Neural progenitor cell (in vitro differentiated cells): ENCODE data around the gene MPZL1. TPM values are rescaled to one million over a fixed set of nuclear protein-coding genes. Genes with fewer than 3 reads are reported as not detected.

Source experiments
- DNase-seq: peaks from one replicate; pipeline ENCODE4 v3.0.0-alpha.2; 2016; ENCODE audit warnings: low spot score
- H2AFZ ChIP-seq: fragments of 200-600 bp; sonication (generic); replicated peaks from 2 replicates; pipeline ENCODE4 v1.6.1; 2016; ENCODE audit warnings: antibody characterized with exemption
- H3F3A ChIP-seq: fragments of 200-600 bp; sonication (generic); 2 replicates; pipeline ENCODE4 v1.6.1; 2016; ENCODE audit warnings: antibody characterized with exemption, low read depth
- H3K27ac ChIP-seq: fragments of 200-600 bp; sonication (generic); 2 replicates; pipeline ENCODE4 v1.5.1; 2016; ENCODE audit warnings: mild to moderate bottlenecking
- H3K27me3 ChIP-seq: fragments of 200-600 bp; sonication (generic); 2 replicates; pipeline ENCODE4 v1.6.1; 2016; ENCODE audit warnings: mild to moderate bottlenecking, moderate library complexity
- H3K36me3 ChIP-seq: fragments of 200-600 bp; sonication (generic); 2 replicates; pipeline ENCODE4 v1.5.1; 2016
- H3K4me1 ChIP-seq: fragments of 200-600 bp; sonication (generic); 2 replicates; pipeline ENCODE4 v1.6.1; 2016; ENCODE audit warnings: mixed run types
- H3K4me2 ChIP-seq: fragments of 200-600 bp; sonication (generic); 2 replicates; pipeline ENCODE4 v1.6.1; 2016
- H3K4me3 ChIP-seq: fragments of 200-600 bp; sonication (generic); 2 replicates; pipeline ENCODE4 v1.5.1; 2016
- H3K79me2 ChIP-seq: fragments of 200-600 bp; sonication (generic); 2 replicates; pipeline ENCODE4 v1.6.1; 2016; ENCODE audit warnings: low read depth
- H3K9ac ChIP-seq: fragments of 200-600 bp; sonication (generic); 2 replicates; pipeline ENCODE4 v1.6.1; 2016
- H3K9me3 ChIP-seq: fragments of 200-600 bp; sonication (generic); 2 replicates; pipeline ENCODE4 v1.5.1; 2016; ENCODE audit warnings: low read depth
- H4K20me1 ChIP-seq: fragments of 200-600 bp; sonication (generic); 2 replicates; pipeline ENCODE4 v1.6.1; 2016; ENCODE audit warnings: low read depth
- H3K27ac Mint-ChIP-seq: 3 replicates; pipeline ENCODE4 v1.8.0; 2021; ENCODE audit warnings: mixed read lengths
- H3K27me3 Mint-ChIP-seq: 2 replicates; pipeline ENCODE4 v1.8.0; 2022; ENCODE audit warnings: low read depth, mild to moderate bottlenecking, inconsistent platforms, moderate library complexity, mixed read lengths; ENCODE audit not compliant: insufficient read depth
- H3K36me3 Mint-ChIP-seq: 3 replicates; pipeline ENCODE4 v1.8.0; 2021; ENCODE audit warnings: mixed read lengths
- H3K4me1 Mint-ChIP-seq: 3 replicates; pipeline ENCODE4 v1.8.0; 2021; ENCODE audit warnings: mixed read lengths
- H3K4me3 Mint-ChIP-seq: 3 replicates; pipeline ENCODE4 v1.8.0; 2021; ENCODE audit warnings: mild to moderate bottlenecking, moderate library complexity, mixed read lengths
- H3K9me3 Mint-ChIP-seq: 3 replicates; pipeline ENCODE4 v1.8.0; 2020; ENCODE audit warnings: mixed read lengths
- CTCF ChIP-seq: fragments of 200-600 bp; sonication (generic); IDR thresholded peaks from 2 replicates; pipeline ENCODE4 v1.5.1; 2017; ENCODE audit warnings: antibody characterized with exemption, mild to moderate bottlenecking
- EZH2 ChIP-seq: fragments of 200-600 bp; sonication (generic); IDR thresholded peaks from 2 replicates; pipeline ENCODE4 v1.6.1; 2017; ENCODE audit warnings: antibody characterized with exemption, mild to moderate bottlenecking, moderate library complexity
- EZH2phosphoT487 ChIP-seq: fragments of 200-600 bp; sonication (generic); IDR thresholded peaks from 2 replicates; pipeline ENCODE4 v1.6.1; 2017; ENCODE audit warnings: antibody characterized with exemption
- total RNA-seq: library from RNA; depleted of rRNA; stranded (reverse); fragments of >200 nt; gene quantifications from 2 replicates; pipeline ENCODE4 v1.2.3, GENCODE V29; 2015; ENCODE audit warnings: low replicate concordance

The MPZL1 gene
- total RNA-seq, 1 donor from 2014 or later, result 125 TPM

GRCh38 chr1:167833904-167834303, 112.1 kb downstream of the MPZL1 start:
- H3K9ac ChIP-seq, result no peak overlapping the region
- TF ChIP-seq EZH2phosphoT487, result no peak
- no peak for TF ChIP-seq CTCF
- no peak for TF ChIP-seq EZH2
- H3K27ac Mint-ChIP-seq, result no peak overlapping the region
- no peaks in the 10 kb centered on the region for H3K27me3 Mint-ChIP-seq
- H3K4me2 ChIP-seq, result no peak overlapping the region
- no peaks in the 10 kb centered on the region for H3K36me3 ChIP-seq
- H3K36me3 Mint-ChIP-seq, result no peaks in the 10 kb centered on the region
- no peak overlapping the region for H3K27ac ChIP-seq
- H3K4me1 ChIP-seq, result no peaks in the 10 kb centered on the region
- H2AFZ ChIP-seq, result no peak overlapping the region
- no peak overlapping the region for H3K4me3 Mint-ChIP-seq
- H3K79me2 ChIP-seq, result no peaks in the 10 kb centered on the region
- H3K4me3 ChIP-seq, result no peak overlapping the region
- no peak for DNase-seq
- no peaks in the 10 kb centered on the region for H4K20me1 ChIP-seq
- no peaks in the 10 kb centered on the region for H3K9me3 ChIP-seq
- H3K9me3 Mint-ChIP-seq, result no peaks in the 10 kb centered on the region
- H3K4me1 Mint-ChIP-seq, result no peaks in the 10 kb centered on the region
- H3K27me3 ChIP-seq, result no peaks in the 10 kb centered on the region
- H3F3A ChIP-seq, result no peaks in the 10 kb centered on the region

DNA sequence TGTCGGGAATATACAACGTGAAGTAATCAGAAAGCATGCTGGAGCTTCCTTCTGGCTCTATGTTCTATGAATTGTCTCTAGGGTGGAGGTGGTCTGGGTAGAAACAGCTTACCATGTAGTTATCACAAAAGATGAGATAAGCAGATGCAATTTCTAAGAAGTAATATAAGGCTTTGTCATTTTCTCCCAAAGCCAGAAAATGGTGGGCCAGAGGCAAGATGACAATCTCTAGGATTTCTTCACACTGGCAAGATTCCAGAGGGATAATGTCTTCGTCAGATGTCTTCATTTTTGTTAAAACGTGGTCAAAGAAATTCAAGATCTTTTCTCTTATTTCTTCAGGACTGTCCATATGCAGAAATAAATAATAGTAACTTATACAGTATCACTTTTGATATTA, 114.4 kb downstream of the MPZL1 start:
- Histone ChIP-seq H3K79me2 (no peaks in the 10 kb centered on the region), H3K4me3 (no peak overlapping the region), H3K4me1 (no peaks in the 10 kb centered on the region), H3F3A (no peaks in the 10 kb centered on the region), H3K27ac (no peak overlapping the region), H3K4me2 (no peak overlapping the region), H3K9me3 (no peaks in the 10 kb centered on the region), H4K20me1 (no peaks in the 10 kb centered on the region), H3K9ac (no peak overlapping the region), H3K36me3 (no peaks in the 10 kb centered on the region), H3K27me3 (no peaks in the 10 kb centered on the region), H2AFZ (no peak overlapping the region)
- Mint-ChIP-seq H3K27me3 (no peaks in the 10 kb centered on the region), H3K9me3 (no peaks in the 10 kb centered on the region), H3K4me1 (no peaks in the 10 kb centered on the region), H3K36me3 (no peaks in the 10 kb centered on the region), H3K27ac (no peak overlapping the region), H3K4me3 (no peak overlapping the region)
- DNase-seq, result no peak
- TF ChIP-seq CTCF (no peak), EZH2 (no peak), EZH2phosphoT487 (no peak)

- TF ChIP-seq EZH2 (no peak), CTCF (no peak), EZH2phosphoT487 (no peak)
- Mint-ChIP-seq H3K4me1 (no peaks in the 10 kb centered on the region), H3K27me3 (no peaks in the 10 kb centered on the region), H3K36me3 (no peaks in the 10 kb centered on the region), H3K9me3 (no peaks in the 10 kb centered on the region), H3K4me3 (no peak overlapping the region), H3K27ac (no peak overlapping the region)
- H3K27me3 ChIP-seq, result no peaks in the 10 kb centered on the region
- no peak overlapping the region for H2AFZ ChIP-seq
- no peak for DNase-seq
- H3K4me3 ChIP-seq, result no peak overlapping the region
- H3K9me3 ChIP-seq, result no peaks in the 10 kb centered on the region
- H3F3A ChIP-seq, result no peaks in the 10 kb centered on the region
- no peak overlapping the region for H3K27ac ChIP-seq
- no peaks in the 10 kb centered on the region for H3K36me3 ChIP-seq
- no peaks in the 10 kb centered on the region for H4K20me1 ChIP-seq
- H3K79me2 ChIP-seq, result no peaks in the 10 kb centered on the region
- H3K4me2 ChIP-seq, result no peak overlapping the region
- no peak overlapping the region for H3K9ac ChIP-seq
- no peaks in the 10 kb centered on the region for H3K4me1 ChIP-seq
Observed at GRCh38 chr1:167837326-167837725, 115.5 kb downstream of the MPZL1 start.
